Suprapubic skin (tissue), 4 donors: ENCODE data around the gene ERVK3-1.

Experiments used
- CTCF ChIP-seq, 2 donors: fragments of 200-600 bp in 1 of 2; fragments of 450-650 bp in 1 of 2; sonication (generic) in 1 of 2; IDR thresholded peaks; one replicate each; pipeline ENCODE4 v1.5.1; 2016 to 2019; ENCODE audit warnings: antibody characterized with exemption in 2 of 2, mild to moderate bottlenecking in 1 of 2, moderate library complexity in 1 of 2
- POLR2A ChIP-seq, 2 donors: fragments of 450-650 bp; IDR thresholded peaks; one replicate each; pipeline ENCODE4 v1.6.1; 2017; ENCODE audit warnings: antibody characterized with exemption in 2 of 2, mild to moderate bottlenecking in 2 of 2, moderate library complexity in 2 of 2
- POLR2AphosphoS5 ChIP-seq, 3 donors: sonication (generic); formaldehyde crosslinking; IDR thresholded peaks; one replicate each; pipeline ENCODE4 v1.6.1; 2017; ENCODE audit warnings: antibody characterized with exemption in 3 of 3

- TF ChIP-seq CTCF (IDR thresholded peaks at IDR 0.05): no peak
- TF ChIP-seq POLR2AphosphoS5 (IDR thresholded peaks at IDR 0.05): no peak
- TF ChIP-seq POLR2A (IDR thresholded peaks at IDR 0.05): no peak
Measured at GRCh38 chr19:58296104-58296503, 9.1 kb upstream of the ERVK3-1 start.
